ENCODE measurements around the gene EPOP. TPM values are rescaled to one million over a fixed set of nuclear protein-coding genes. Genes with fewer than 3 reads are reported as not detected.

Gene EPOP
- total and polyA plus RNA-seq, 2 of the 13 experiments (the other 11 are each of a cell fraction or from before 2014, with no cell fraction given): 14.7 to 37.8 TPM

DNA sequence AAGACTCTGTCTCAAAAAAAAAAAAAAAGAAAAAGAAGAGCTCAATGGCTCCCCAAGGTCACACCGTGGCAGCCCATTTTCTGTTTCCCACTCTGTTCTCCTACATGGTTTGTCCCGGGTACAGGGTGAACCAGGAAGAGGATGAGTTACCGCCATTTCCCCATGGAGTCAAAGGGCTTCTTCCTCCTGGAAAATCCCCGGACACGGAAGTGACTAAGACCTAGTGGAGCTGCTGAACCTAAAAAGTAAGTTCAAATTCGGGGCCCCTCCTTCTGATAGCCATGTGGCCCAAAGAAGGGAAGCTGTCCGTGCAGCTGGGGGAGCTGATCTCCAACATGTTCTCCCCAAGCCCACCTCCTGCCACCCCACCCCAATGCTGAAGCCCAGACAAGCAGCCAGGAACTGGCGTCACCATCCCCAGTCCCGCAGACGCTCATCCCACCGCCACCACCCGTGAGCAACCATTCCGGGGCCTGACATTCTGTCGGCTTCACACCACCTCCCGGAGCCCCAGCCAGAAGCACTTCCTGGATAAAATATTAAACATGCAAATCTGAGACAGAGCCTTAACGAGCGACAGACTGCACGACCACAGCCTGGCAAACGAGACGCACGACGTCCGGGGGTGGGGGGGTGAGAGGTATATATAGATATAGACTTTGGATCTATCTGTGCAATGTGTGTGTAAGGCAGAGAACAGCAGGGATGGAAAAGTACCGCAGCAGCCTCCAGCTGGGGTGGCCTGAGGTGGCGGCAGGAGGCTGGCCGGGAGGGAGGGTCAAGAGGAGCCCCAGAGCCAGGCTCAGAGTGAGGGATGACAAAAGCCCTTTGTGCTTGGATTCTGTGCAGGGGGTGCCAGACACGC, 17.6 kb downstream of the EPOP start (continued):
- TF ChIP-seq, protein P1, sequence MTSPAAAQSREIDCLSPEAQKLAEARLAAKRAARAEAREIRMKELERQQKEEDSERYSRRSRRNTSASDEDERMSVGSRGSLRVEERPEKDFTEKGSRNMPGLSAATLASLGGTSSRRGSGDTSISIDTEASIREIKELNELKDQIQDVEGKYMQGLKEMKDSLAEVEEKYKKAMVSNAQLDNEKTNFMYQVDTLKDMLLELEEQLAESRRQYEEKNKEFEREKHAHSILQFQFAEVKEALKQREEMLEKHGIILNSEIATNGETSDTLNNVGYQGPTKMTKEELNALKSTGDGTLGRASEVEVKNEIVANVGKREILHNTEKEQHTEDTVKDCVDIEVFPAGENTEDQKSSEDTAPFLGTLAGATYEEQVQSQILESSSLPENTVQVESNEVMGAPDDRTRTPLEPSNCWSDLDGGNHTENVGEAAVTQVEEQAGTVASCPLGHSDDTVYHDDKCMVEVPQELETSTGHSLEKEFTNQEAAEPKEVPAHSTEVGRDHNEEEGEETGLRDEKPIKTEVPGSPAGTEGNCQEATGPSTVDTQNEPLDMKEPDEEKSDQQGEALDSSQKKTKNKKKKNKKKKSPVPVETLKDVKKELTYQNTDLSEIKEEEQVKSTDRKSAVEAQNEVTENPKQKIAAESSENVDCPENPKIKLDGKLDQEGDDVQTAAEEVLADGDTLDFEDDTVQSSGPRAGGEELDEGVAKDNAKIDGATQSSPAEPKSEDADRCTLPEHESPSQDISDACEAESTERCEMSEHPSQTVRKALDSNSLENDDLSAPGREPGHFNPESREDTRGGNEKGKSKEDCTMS (CRISPR knock-in tag; conservative IDR thresholded peaks at IDR 0.05): no peak
- TF ChIP-seq ZMYM2 (CRISPR knock-in tag; IDR thresholded peaks at IDR 0.05) (peak; percentile 61; the same call in 1 of the 2 replicates), ZNF235 (CRISPR knock-in tag; IDR thresholded peaks at IDR 0.05; ENCODE audit: borderline replicate concordance) (peak; percentile 91; the same call in 1 of the 2 replicates), ZZZ3 (CRISPR knock-in tag; IDR thresholded peaks at IDR 0.05; ENCODE audit: borderline replicate concordance) (no peak; the same call in 1 of the 2 replicates), SATB2 (CRISPR knock-in tag; IDR thresholded peaks at IDR 0.05) (no peak), MBNL3 (CRISPR knock-in tag; conservative IDR thresholded peaks at IDR 0.05) (no peak), RXRA (CRISPR knock-in tag; IDR thresholded peaks at IDR 0.05) (peak; percentile 97), SNAI1 (CRISPR knock-in tag; IDR thresholded peaks at IDR 0.05; ENCODE audit: borderline replicate concordance) (no peak; the same call in 1 of the 2 replicates), XRCC5 (optimal IDR thresholded peaks at IDR 0.05; ENCODE audit: low read length) (peak; percentile 69), NFKB2 (CRISPR knock-in tag; IDR thresholded peaks at IDR 0.05; ENCODE audit: borderline replicate concordance) (peak; percentile 62), ATF1 (CRISPR knock-in tag; IDR thresholded peaks at IDR 0.05) (0 out of 2 replicates have a peak, but pooled peaks have one; percentile 63), ZMYM3 (CRISPR knock-in tag; IDR thresholded peaks at IDR 0.05) (peak; percentile 47), SMAD1 (CRISPR knock-in tag; IDR thresholded peaks at IDR 0.05; ENCODE audit: borderline replicate concordance, low read depth) (0 out of 2 replicates have a peak, but pooled peaks have one; percentile 78)
- TF ChIP-seq, protein P2, sequence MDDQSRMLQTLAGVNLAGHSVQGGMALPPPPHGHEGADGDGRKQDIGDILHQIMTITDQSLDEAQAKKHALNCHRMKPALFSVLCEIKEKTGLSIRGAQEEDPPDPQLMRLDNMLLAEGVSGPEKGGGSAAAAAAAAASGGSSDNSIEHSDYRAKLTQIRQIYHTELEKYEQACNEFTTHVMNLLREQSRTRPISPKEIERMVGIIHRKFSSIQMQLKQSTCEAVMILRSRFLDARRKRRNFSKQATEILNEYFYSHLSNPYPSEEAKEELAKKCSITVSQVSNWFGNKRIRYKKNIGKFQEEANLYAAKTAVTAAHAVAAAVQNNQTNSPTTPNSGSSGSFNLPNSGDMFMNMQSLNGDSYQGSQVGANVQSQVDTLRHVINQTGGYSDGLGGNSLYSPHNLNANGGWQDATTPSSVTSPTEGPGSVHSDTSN (CRISPR knock-in tag; IDR thresholded peaks at IDR 0.05; ENCODE audit: borderline replicate concordance): no peak
- TF ChIP-seq, protein P3, sequence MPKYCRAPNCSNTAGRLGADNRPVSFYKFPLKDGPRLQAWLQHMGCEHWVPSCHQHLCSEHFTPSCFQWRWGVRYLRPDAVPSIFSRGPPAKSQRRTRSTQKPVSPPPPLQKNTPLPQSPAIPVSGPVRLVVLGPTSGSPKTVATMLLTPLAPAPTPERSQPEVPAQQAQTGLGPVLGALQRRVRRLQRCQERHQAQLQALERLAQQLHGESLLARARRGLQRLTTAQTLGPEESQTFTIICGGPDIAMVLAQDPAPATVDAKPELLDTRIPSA (CRISPR knock-in tag; IDR thresholded peaks at IDR 0.05; ENCODE audit: borderline replicate concordance): no peak; the same call in 1 of the 2 replicates
- TF ChIP-seq, protein P4, sequence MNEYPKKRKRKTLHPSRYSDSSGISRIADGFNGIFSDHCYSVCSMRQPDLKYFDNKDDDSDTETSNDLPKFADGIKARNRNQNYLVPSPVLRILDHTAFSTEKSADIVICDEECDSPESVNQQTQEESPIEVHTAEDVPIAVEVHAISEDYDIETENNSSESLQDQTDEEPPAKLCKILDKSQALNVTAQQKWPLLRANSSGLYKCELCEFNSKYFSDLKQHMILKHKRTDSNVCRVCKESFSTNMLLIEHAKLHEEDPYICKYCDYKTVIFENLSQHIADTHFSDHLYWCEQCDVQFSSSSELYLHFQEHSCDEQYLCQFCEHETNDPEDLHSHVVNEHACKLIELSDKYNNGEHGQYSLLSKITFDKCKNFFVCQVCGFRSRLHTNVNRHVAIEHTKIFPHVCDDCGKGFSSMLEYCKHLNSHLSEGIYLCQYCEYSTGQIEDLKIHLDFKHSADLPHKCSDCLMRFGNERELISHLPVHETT (CRISPR knock-in tag; conservative IDR thresholded peaks at IDR 0.05): 0 out of 2 replicates have a peak, but pooled peaks have one; percentile 17
- TF ChIP-seq, protein P5, sequence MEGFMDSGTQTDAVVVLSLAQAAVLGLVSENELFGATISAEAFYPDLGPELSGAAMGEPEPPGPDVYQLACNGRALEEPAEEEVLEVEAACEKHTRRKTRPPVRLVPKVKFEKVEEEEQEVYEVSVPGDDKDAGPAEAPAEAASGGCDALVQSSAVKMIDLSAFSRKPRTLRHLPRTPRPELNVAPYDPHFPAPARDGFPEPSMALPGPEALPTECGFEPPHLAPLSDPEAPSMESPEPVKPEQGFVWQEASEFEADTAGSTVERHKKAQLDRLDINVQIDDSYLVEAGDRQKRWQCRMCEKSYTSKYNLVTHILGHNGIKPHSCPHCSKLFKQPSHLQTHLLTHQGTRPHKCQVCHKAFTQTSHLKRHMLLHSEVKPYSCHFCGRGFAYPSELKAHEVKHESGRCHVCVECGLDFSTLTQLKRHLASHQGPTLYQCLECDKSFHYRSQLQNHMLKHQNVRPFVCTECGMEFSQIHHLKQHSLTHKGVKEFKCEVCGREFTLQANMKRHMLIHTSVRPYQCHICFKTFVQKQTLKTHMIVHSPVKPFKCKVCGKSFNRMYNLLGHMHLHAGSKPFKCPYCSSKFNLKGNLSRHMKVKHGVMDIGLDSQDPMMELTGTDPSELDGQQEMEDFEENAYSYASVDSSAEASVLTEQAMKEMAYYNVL (CRISPR knock-in tag; IDR thresholded peaks at IDR 0.05; ENCODE audit: borderline replicate concordance): peak; percentile 78
- TF ChIP-seq, protein P6, sequence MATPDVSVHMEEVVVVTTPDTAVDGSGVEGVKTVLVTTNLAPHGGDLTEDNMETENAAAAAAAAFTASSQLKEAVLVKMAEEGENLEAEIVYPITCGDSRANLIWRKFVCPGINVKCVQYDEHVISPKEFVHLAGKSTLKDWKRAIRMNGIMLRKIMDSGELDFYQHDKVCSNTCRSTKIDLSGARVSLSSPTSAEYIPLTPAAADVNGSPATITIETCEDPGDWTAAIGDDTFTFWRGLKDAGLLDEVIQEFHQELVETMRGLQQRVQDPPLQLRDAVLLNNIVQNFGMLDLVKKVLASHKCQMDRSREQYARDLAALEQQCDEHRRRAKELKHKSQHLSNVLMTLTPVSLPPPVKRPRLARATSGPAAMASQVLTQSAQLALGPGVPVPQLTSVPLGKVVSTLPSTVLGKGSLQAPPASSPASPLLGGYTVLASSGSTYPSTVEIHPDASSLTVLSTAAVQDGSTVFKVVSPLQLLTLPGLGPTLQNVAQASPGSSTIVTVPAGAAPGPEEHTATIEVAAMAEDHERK (CRISPR knock-in tag; IDR thresholded peaks at IDR 0.05; ENCODE audit: low read depth): peak; percentile 80
